WTC11 (cell line): ENCODE measurements around the gene RHOU. TPM values are rescaled to one million over a fixed set of nuclear protein-coding genes. Genes with fewer than 3 reads are reported as not detected.

Experiments used
- ATAC-seq: fragments of 200-7000 bp; cut with Tn5 transposase; 2 replicates; pipeline ENCODE4 v1.10.0; 2021; ENCODE audit warnings: mild to moderate bottlenecking, moderate library complexity
- CTCF ChIA-PET: fragments of 300-600 bp; sonication (Branson Sonifier 250); formaldehyde crosslinking; loops from one replicate; lab custom pipeline; 2021; ENCODE audit warnings: antibody characterized with exemption; lab: Charles Lee
- POLR2A ChIA-PET: fragments of 350-600 bp; sonication (Branson Sonifier 250); formaldehyde crosslinking; loops from one replicate; lab custom pipeline; 2021; ENCODE audit warnings: antibody characterized with exemption; lab: Charles Lee
- DNase-seq: peaks from one replicate; pipeline ENCODE4 v3.0.0; 2021; ENCODE audit warnings: low spot score
- H3K27ac Mint-ChIP-seq: 2 replicates; pipeline ENCODE4 v1.8.0; 2021; ENCODE audit warnings: mixed read lengths
- H3K27me3 Mint-ChIP-seq: 2 replicates; pipeline ENCODE4 v1.8.0; 2021; ENCODE audit warnings: low read depth, mild to moderate bottlenecking, moderate library complexity, mixed read lengths
- H3K36me3 Mint-ChIP-seq: 2 replicates; pipeline ENCODE4 v1.8.0; 2021; ENCODE audit warnings: mixed read lengths
- H3K4me1 Mint-ChIP-seq: 2 replicates; pipeline ENCODE4 v1.8.0; 2022; ENCODE audit warnings: mixed read lengths
- H3K4me3 Mint-ChIP-seq: 2 replicates; pipeline ENCODE4 v1.8.0; 2021; ENCODE audit warnings: mild to moderate bottlenecking, moderate library complexity, mixed read lengths
- H3K9me3 Mint-ChIP-seq: 2 replicates; pipeline ENCODE4 v1.8.0; 2021; ENCODE audit warnings: mixed read lengths
- HMGA2 ChIP-seq: fragments of 250-450 bp; sonication (Bioruptor Pico); IDR thresholded peaks from 2 replicates; pipeline ENCODE4 v1.4.0; 2021; ENCODE audit warnings: mild to moderate bottlenecking, moderate library complexity
- NFATC4 ChIP-seq: fragments of 250-450 bp; sonication (Bioruptor Pico); IDR thresholded peaks from 2 replicates; pipeline ENCODE4 v1.9.0; 2021; ENCODE audit warnings: mild to moderate bottlenecking
- NR1H2 ChIP-seq: sonication (generic); formaldehyde crosslinking; IDR thresholded peaks from 2 replicates; pipeline ENCODE4 v1.9.0; 2021; ENCODE audit warnings: mild to moderate bottlenecking, moderate library complexity, missing genetic modification reagents
- RORB ChIP-seq: fragments of 250-450 bp; sonication (Bioruptor Pico); IDR thresholded peaks from 2 replicates; pipeline ENCODE4 v1.9.0; 2021; ENCODE audit warnings: mild to moderate bottlenecking
- SP1 ChIP-seq: sonication (generic); formaldehyde crosslinking; conservative IDR thresholded peaks from 2 replicates; pipeline ENCODE4 v1.8.1; 2022; ENCODE audit warnings: missing genetic modification reagents
- TEAD4 ChIP-seq: sonication (generic); formaldehyde crosslinking; IDR thresholded peaks from 2 replicates; pipeline ENCODE4 v1.8.0; 2022; ENCODE audit warnings: mild to moderate bottlenecking, missing genetic modification reagents
- TP53 ChIP-seq: sonication (generic); formaldehyde crosslinking; IDR thresholded peaks from 2 replicates; pipeline ENCODE4 v1.8.1; 2023; ENCODE audit warnings: mild to moderate bottlenecking, missing genetic modification reagents
- total RNA-seq: library from RNA; stranded (reverse); gene quantifications from 3 replicates; pipeline ENCODE4 v1.2.3, GENCODE V29; 2021

The RHOU gene
- total RNA-seq, 1 experiment from 2014 or later, result 6.0 TPM

- TF ChIP-seq HMGA2 (no peak), NFATC4 (no peak), SP1 (no peak)
Measured at GRCh38 chr1:228793032-228793431, 57.8 kb downstream of the RHOU start (continued).

- no peak overlapping the region for H3K27ac Mint-ChIP-seq
- no peaks in the 10 kb centered on the region for H3K36me3 Mint-ChIP-seq
- no peaks in the 10 kb centered on the region for H3K9me3 Mint-ChIP-seq
- ChIA-PET POLR2A (no interaction called here), CTCF (no interaction called here)
- no peaks in the 10 kb centered on the region; the same call in 1 of the 2 replicates for H3K27me3 Mint-ChIP-seq
- no peak for DNase-seq
- 0 out of 2 replicates have a peak, but pooled peaks cover 3% of the 10 kb centered on the region for H3K4me1 Mint-ChIP-seq
- no peak overlapping the region for H3K4me3 Mint-ChIP-seq
- TF ChIP-seq RORB, result no peak
- no peak for ATAC-seq
Measured at GRCh38 chr1:228794173-228794572, 58.9 kb downstream of the RHOU start.

DNA sequence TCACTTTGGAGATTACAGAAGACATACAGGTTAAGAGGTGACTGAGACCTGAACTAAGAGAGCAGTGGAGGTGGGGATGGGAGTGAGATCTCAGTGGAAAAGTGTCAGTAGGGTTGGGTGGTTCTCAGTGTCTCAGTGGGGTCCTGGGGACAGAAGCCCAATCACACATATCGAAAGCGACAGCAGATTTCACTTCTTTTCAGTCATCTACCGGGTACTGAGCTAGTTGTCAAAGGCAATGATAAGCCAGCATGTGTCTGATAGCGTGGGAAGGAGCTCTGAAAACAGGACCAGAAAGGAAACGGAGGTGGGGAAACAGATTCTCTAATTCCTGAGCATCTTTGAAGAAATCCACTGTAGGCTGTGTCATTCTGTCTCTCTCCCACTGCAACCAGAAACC is 59.5 kb downstream of the RHOU start:
- no peak for DNase-seq
- no peaks in the 10 kb centered on the region; the same call in 1 of the 2 replicates for H3K27me3 Mint-ChIP-seq
- no peak for ATAC-seq
- CTCF ChIA-PET, result no interaction called here
- no peak overlapping the region for H3K4me3 Mint-ChIP-seq
- H3K36me3 Mint-ChIP-seq, result no peaks in the 10 kb centered on the region
- POLR2A ChIA-PET, result no interaction called here
- H3K27ac Mint-ChIP-seq, result no peak overlapping the region
- TF ChIP-seq TEAD4 (CRISPR knock-in tag), result no peak
- 0 out of 2 replicates have a peak, but pooled peaks cover 3% of the 10 kb centered on the region for H3K4me1 Mint-ChIP-seq
- H3K9me3 Mint-ChIP-seq, result no peaks in the 10 kb centered on the region

DNA sequence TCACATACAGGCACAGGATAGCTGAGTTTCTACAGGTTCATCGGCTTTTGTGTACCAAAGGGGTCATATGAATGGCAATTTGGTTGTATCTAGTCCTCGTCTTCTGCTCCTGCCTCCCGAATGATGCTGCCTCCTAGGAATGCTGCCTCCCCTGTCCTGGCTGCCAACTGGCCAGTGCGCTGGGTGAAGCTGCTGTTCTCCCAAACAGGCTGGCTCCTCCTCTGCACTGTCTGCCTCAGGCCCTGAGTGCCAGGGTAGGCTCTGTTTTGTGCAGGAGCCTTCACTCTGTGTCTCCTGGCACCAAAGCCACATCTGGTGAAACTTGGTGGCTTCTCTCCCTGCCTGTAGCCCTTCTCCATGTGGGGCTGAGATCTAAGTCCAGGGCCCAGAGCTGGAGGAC is 60.3 kb downstream of the RHOU start:
- H3K9me3 Mint-ChIP-seq, result no peaks in the 10 kb centered on the region
- no peak for ATAC-seq
- no peaks in the 10 kb centered on the region for H3K36me3 Mint-ChIP-seq
- H3K4me1 Mint-ChIP-seq, result 0 out of 2 replicates have a peak, but pooled peaks cover 3% of the 10 kb centered on the region
- H3K27me3 Mint-ChIP-seq, result no peaks in the 10 kb centered on the region; the same call in 1 of the 2 replicates
- ChIA-PET POLR2A (no interaction called here), CTCF (interaction anchor here (0.8 kb wide), 1 partner anchor 459 kb away, joined by 3 read pairs; no protein-coding TSS in a partner anchor)
- no peak overlapping the region for H3K4me3 Mint-ChIP-seq
- DNase-seq, result no peak
- H3K27ac Mint-ChIP-seq, result no peak overlapping the region
- no peak for TF ChIP-seq TP53
- TF ChIP-seq NR1H2, result no peak
- TF ChIP-seq, all 79 proteins: peak for 0

Other genes with a start within 250 kb of the RHOU start
- 121 to 141 TPM (median 121 TPM) in 3 replicates for gene RNF187, start 248.1 kb upstream of the RHOU start, total RNA-seq